ENCODE results near the gene KRT7. TPM values are rescaled to one million over a fixed set of nuclear protein-coding genes. Genes with fewer than 3 reads are reported as not detected.

KRT7 gene
- total RNA-seq, 2 donors from 2014 or later: 4.1 to 6.8 TPM

DNA sequence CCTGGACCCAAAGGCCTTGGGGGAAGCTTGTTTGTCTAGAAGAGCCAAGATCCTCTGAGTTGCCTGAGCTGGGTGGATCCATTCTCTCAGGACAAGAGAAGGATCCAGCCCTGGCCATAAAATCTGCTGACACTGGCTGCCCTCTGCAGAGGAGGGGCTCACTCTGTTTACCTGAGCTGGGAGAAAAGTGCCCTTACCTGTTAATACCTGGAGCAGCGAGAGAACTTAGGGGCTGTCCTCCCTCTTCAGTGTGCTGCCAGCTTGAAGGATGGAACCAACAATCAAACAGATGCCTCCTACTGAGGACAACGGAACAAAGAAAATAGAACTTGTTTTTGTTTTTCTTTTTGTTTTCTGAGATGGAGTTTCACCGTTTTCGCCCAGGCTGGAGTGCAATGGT, 7.3 kb upstream of the KRT7 start:
- DNase-seq (ENCODE audit: low spot score): no peak
- intact Hi-C loops (cut with DNase I): no loop called here

GRCh38 chr12:52226446-52226845, 6.6 kb upstream of the KRT7 start:
- DNase-seq (ENCODE audit: low spot score): no peak
- intact Hi-C loops (cut with DNase I): no loop called here

DNA sequence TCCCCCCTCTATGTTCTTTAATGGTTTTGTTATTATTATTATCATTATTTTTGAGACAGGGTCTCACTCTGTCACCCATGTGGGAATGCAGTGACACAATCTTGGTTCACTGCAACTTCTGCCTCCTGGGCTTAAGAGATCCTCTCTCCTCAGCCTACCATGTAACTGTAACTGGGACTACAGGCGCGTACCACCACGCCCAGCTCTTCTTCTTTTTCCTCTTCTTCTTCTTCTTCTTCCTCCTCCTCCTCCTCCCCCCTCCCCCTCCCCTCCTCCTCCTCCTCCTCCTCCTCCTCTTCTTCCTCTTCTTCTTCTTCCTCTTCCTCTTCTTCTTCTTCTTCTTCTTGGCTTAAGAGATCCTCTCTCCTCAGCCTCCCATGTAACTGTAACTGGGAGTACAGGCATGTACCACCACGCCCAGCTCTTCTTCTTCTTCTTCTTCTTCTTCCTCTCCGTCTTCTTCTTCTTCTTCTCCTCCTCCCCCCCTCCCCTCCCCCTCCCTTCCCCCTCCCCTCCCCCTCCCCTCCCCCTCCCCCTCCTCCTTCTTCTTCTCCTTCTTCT, 5.4 kb upstream of the KRT7 start:
- intact Hi-C loops (cut with DNase I): no loop called here
- DNase-seq (ENCODE audit: low spot score): no peak

- intact Hi-C loops (cut with DNase I): no loop called here
Measured at GRCh38 chr12:52228366-52228765, 4.7 kb upstream of the KRT7 start.

DNA sequence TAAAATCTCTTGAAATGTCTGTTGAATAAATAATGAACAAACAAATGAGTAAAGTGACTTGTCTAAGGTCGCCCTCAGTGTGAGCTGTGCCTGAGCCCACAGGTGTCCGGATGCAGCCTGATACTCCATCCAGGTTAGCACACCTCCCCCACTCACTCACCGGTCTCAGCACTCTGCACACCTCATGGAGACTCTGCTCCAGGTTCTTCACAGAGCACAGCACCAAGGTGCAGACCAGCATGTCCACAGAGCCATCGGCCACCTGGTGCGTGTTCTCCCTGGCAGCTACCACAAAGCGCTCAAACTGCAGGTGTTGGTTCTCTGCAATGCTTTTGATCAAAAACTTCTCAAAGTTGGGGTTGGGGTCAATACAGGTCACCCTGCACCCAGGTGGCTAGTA, 4.1 kb upstream of the KRT7 start:
- intact Hi-C loops (cut with DNase I): no loop called here

More at GRCh38 chr12:52228366-52228765, 4.7 kb upstream of the KRT7 start:
- DNase-seq (ENCODE audit: low spot score): no peak

GRCh38 chr12:52229836-52230343, 3.2 kb upstream of the KRT7 start:
- peak; percentile 29 for DNase-seq (ENCODE audit: low spot score)
- intact Hi-C loops (cut with DNase I): no loop called here

More for the DNA sequence above, 4.1 kb upstream of the KRT7 start:
- DNase-seq (ENCODE audit: low spot score): peak; percentile 41

GRCh38 chr12:52230364-52231281, 2.4 kb upstream of the KRT7 start:
- peak; percentile 60 for DNase-seq (ENCODE audit: low spot score)
- intact Hi-C loops (cut with DNase I): no loop called here

DNA sequence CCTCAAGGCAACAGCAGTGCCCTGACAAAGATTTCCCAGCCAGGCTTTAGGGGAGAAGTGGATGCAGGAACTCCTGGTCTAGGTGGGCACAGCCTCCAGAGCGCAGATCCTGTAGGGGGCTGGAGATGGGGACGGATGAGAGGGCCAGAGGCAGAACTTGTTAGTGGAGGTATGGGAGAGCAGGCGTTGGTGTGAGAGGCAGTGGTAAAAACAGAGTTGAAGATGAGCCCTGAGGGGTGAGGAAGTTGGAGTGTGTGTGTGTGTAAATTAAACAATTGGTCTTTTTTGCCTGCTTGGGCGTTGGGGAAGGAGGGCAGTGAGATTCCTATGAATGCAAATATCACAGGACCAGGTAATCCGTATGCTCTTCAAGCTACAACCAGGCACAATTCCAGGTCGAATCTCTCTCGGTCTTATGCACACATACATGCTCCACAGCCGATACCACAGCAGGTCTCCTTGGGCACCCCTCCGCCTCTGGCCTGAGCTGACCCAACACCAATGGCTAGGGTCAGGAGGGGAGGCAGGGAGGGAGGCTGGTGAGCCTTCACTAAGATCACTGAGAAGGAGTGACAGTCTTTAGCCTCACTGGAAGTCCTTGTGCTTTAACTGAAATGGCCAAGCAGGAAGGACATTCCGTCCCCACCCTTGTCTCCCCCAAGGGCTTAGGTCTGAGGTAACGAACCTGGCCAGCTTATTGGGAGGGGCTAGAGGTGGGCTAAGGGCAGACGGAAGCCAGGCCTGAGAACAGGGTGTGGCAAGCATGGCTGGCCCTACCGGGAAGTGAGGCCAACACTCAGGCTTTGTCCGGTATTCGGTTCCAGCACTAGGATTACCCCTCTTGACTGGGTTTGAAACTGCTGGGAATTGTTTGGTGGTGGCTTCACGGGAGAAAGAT, 1.5 kb upstream of the KRT7 start:
- peak; percentile 75 for DNase-seq (ENCODE audit: low spot score)
- intact Hi-C loops (cut with DNase I): no loop called here

GRCh38 chr12:52232203-52232673, 805 bp upstream of the KRT7 start:
- intact Hi-C loops (cut with DNase I): no loop called here
- DNase-seq (ENCODE audit: low spot score): peak; percentile 64

- intact Hi-C loops (cut with DNase I): no loop called here
- DNase-seq (ENCODE audit: low spot score): peak; percentile 63
Measured at GRCh38 chr12:52233462-52234207, 592 bp downstream of the KRT7 start.

GRCh38 chr12:52234223-52234810, 1.3 kb downstream of the KRT7 start:
- no peak for DNase-seq (ENCODE audit: low spot score)

GRCh38 chr12:52235001-52235764, 2.1 kb downstream of the KRT7 start:
- intact Hi-C loops (cut with DNase I): no loop called here

More at GRCh38 chr12:52234223-52234810, 1.3 kb downstream of the KRT7 start:
- intact Hi-C loops (cut with DNase I): no loop called here

GRCh38 chr12:52235822-52236361, 2.8 kb downstream of the KRT7 start:
- no peak for DNase-seq (ENCODE audit: low spot score)
- intact Hi-C loops (cut with DNase I): no loop called here

More at GRCh38 chr12:52235001-52235764, 2.1 kb downstream of the KRT7 start:
- no peak for DNase-seq (ENCODE audit: low spot score)

DNA sequence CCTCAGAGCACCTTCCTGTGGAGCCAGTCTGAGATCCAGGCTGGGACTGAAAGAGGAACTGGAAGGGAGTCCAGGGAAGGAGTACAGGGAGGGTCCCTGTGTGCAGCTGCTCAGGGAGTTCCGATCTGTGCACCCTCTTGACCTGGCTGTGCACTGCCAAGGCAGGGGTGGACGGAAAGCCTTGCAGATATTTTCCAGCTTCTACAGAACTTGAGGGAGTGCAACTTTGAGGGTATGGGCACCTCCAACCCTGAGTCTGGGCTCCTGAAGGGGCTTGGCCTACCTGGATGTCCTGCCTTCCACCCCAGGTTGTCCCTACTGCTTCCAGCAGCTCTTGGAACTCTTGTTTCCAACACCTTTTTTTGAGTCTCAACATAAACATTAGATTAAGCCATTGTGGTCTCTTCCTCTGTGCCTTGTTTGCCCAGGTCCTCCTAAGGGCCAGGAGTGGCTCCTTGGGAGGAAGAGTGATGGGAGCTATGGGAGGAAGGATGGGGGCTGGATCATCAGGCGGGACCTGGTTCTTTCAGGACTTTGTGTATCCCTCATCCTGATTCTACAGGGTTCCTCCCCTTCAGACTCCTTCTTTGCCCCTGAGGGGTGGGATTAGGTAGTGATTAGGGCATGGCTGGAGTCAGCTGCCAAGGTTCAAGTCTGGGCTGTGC, 3.5 kb downstream of the KRT7 start:
- no peak for DNase-seq (ENCODE audit: low spot score)
- intact Hi-C loops (cut with DNase I): no loop called here

DNA sequence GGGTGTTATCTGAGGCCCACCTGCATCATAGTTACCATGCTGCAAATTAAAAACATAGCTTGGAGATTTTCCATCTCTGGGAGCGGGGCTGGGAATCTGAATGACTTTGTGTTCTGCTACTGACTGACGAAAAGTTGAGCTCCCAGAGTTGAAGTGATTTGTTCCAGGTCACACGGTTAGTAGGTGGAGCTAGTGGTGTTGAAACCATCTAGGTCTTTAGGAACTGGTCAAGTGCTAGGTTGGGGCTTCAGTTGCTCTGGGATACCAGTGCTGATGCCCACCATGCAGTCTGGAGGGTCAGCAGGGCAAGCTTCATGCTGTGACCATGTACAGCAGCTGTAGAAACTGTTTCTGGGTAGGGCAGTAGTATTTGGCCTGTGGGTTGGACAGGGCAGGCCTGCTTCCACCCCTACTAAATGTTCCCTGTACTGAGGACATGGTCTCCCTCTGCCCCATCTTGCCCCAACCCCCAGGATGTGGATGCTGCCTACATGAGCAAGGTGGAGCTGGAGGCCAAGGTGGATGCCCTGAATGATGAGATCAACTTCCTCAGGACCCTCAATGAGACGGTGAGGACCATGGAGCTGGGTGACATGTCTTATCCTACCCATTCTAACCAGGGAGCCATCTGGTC, 5.3 kb downstream of the KRT7 start:
- DNase-seq (ENCODE audit: low spot score): no peak
- intact Hi-C loops (cut with DNase I): no loop called here

DNA sequence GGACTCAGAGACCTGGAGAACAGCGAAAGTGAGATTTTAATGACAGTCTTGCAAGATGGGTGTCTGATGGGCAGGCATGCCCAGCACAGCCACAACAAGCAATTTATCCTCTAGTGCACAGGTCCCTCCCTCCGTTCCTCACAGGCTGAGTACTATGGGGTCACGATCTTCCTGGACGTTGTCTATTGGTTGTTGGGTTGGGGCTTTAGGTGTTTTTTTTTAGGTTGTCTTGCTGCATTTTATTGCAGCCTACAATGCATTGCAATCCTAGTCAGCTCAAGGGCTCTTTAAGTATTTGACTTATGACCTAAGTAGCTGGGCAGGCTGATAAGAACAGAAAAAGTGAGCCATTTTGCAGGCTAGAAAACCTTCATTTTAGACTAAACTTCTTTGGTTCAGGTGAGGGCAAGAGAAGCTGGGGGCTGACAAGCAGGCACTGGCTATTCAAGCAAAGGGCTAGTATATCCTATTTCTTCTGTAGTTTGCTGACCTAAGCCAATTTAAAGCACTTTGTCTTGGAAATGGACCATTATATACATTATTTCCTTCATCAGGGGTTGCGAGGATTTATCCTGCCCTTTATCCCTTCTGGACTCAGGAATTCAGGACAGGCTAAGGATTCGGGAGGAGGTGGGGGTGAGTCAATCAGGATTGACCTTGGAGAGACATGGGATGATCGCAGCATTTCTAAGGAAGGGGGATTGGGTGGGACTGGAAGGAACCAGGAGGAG, 6.0 kb downstream of the KRT7 start:
- no peak for DNase-seq (ENCODE audit: low spot score)
- intact Hi-C loops (cut with DNase I): no loop called here
